IMR-90 (cell line): ENCODE results near the gene MBOAT1. TPM values are rescaled to one million over a fixed set of nuclear protein-coding genes. Genes with fewer than 3 reads are reported as not detected.

ENCODE experiments used
- ATAC-seq: fragments of 200-7000 bp; cut with Tn5 transposase; 2 replicates; pipeline ENCODE4 v1.9.1; 2020; ENCODE audit warnings: low read depth, mild to moderate bottlenecking, moderate library complexity
- BruUV-seq: library from RNA; stranded (reverse); fragments of 400-500 nt; replicated peaks from 2 replicates; lab custom pipeline; 2021; lab: Mats Ljungman, UMichigan
- CTCF ChIA-PET: fragments of 300-600 bp; formaldehyde crosslinking; extraction: SDS; loops from one replicate; lab custom pipeline; 2021; ENCODE audit warnings: antibody characterized with exemption; lab: Yijun Ruan, JAX
- POLR2A ChIA-PET: fragments of 300-600 bp; sonication (Branson Sonifier 250); formaldehyde crosslinking; loops from one replicate; lab custom pipeline; 2022; ENCODE audit warnings: antibody characterized with exemption; ENCODE audit not compliant: unreplicated experiment; lab: Charles Lee
- DNase-seq: peaks from one replicate; pipeline ENCODE4 v3.0.0; 2013
- H2AFZ ChIP-seq: replicated peaks from 2 replicates; pipeline ENCODE3; 2013; ENCODE audit warnings: low read length, mild to moderate bottlenecking; ENCODE audit not compliant: poor library complexity
- H2AK5ac ChIP-seq: 2 replicates; pipeline ENCODE4 v1.6.1; 2013; ENCODE audit warnings: low read depth, low read length, inconsistent platforms
- H2AK9ac ChIP-seq: replicated peaks from 2 replicates; pipeline ENCODE3; 2013; ENCODE audit warnings: mild to moderate bottlenecking, low read depth, low read length, moderate library complexity; ENCODE audit not compliant: poor library complexity
- H2BK120ac ChIP-seq: 2 replicates; pipeline ENCODE4 v1.6.1; 2013; ENCODE audit warnings: low read depth, low read length, inconsistent platforms
- H2BK15ac ChIP-seq: 3 replicates; pipeline ENCODE4 v1.6.1; 2013; ENCODE audit warnings: low read depth, low read length, inconsistent platforms
- H2BK20ac ChIP-seq: 2 replicates; pipeline ENCODE4 v1.6.1; 2013; ENCODE audit warnings: low read depth, mild to moderate bottlenecking, inconsistent platforms, low read length, moderate library complexity
- H2BK5ac ChIP-seq: 2 replicates; pipeline ENCODE4 v1.6.1; 2013; ENCODE audit warnings: mild to moderate bottlenecking, low read depth, low read length, inconsistent platforms; ENCODE audit not compliant: poor library complexity, severe bottlenecking
- H3K14ac ChIP-seq: replicated peaks from 2 replicates; pipeline ENCODE4 v1.6.1; 2013; ENCODE audit warnings: low read depth, low read length, inconsistent platforms
- H3K18ac ChIP-seq: 2 replicates; pipeline ENCODE4 v1.6.1; 2013; ENCODE audit warnings: low read depth, low read length, control low read depth
- H3K23ac ChIP-seq: 2 replicates; pipeline ENCODE4 v1.6.1; 2013; ENCODE audit warnings: low read depth, low read length, inconsistent platforms
- H3K27ac ChIP-seq: 2 replicates; pipeline ENCODE4 v1.5.1; 2013; ENCODE audit warnings: mild to moderate bottlenecking, control low read depth, low read length; ENCODE audit not compliant: insufficient read depth
- H3K27me3 ChIP-seq: 2 replicates; pipeline ENCODE4 v1.6.1; 2013; ENCODE audit warnings: low read length; ENCODE audit not compliant: control insufficient read depth, insufficient read depth
- H3K36me3 ChIP-seq: 2 replicates; pipeline ENCODE4 v1.6.1; 2013; ENCODE audit warnings: low read length, mixed read lengths; ENCODE audit not compliant: control insufficient read depth, insufficient read depth
- H3K4ac ChIP-seq: 2 replicates; pipeline ENCODE4 v1.6.1; 2013; ENCODE audit warnings: low read depth, low read length, inconsistent platforms
- H3K4me1 ChIP-seq: 2 replicates; pipeline ENCODE4 v1.6.1; 2013; ENCODE audit warnings: low read length, mixed read lengths; ENCODE audit not compliant: control insufficient read depth, insufficient read depth
- H3K4me2 ChIP-seq: 2 replicates; pipeline ENCODE4 v1.6.1; 2013; ENCODE audit warnings: low read depth, mild to moderate bottlenecking, control low read depth, low read length, moderate library complexity
- H3K4me3 ChIP-seq: 2 replicates; pipeline ENCODE4 v1.5.1; 2013; ENCODE audit warnings: low read depth, mild to moderate bottlenecking, control low read depth, low read length, moderate library complexity; ENCODE audit not compliant: insufficient read depth
- H3K56ac ChIP-seq: 2 replicates; pipeline ENCODE4 v1.6.1; 2013; ENCODE audit warnings: low read length, inconsistent platforms; ENCODE audit not compliant: insufficient read depth; ENCODE audit errors: extremely low read depth
- H3K79me1 ChIP-seq, 2 experiments: 2 replicates each; pipeline ENCODE4 v1.6.1; 2013; ENCODE audit warnings: low read length in 2 of 2, inconsistent platforms in 1 of 2, low read depth in 1 of 2
- H3K9ac ChIP-seq: 2 replicates; pipeline ENCODE4 v1.6.1; 2013; ENCODE audit warnings: low read depth, low read length, control low read depth
- H3K9me1 ChIP-seq: 2 replicates; pipeline ENCODE4 v1.6.1; 2013; ENCODE audit warnings: low read length, inconsistent platforms; ENCODE audit not compliant: insufficient read depth
- H3K9me3 ChIP-seq: 2 replicates; pipeline ENCODE4 v1.6.1; 2013; ENCODE audit warnings: low read length; ENCODE audit not compliant: control insufficient read depth, insufficient read depth
- H4K20me1 ChIP-seq: 2 replicates; pipeline ENCODE4 v1.6.1; 2013; ENCODE audit warnings: low read length, inconsistent platforms; ENCODE audit not compliant: insufficient read depth
- H4K5ac ChIP-seq: 2 replicates; pipeline ENCODE4 v1.6.1; 2013; ENCODE audit warnings: mild to moderate bottlenecking, low read depth, low read length, control low read depth
- H4K8ac ChIP-seq, 2 experiments: 2 replicates each; pipeline ENCODE4 v1.6.1; 2013; ENCODE audit warnings: low read depth in 2 of 2, low read length in 2 of 2, control low read depth in 1 of 2, inconsistent platforms in 1 of 2
- H4K91ac ChIP-seq: 2 replicates; pipeline ENCODE4 v1.6.1; 2013; ENCODE audit warnings: low read depth, low read length, inconsistent platforms; ENCODE audit not compliant: insufficient read depth
- BHLHE40 ChIP-seq: fragments of 150-350 bp; IDR thresholded peaks from 2 replicates; pipeline ENCODE4 v1.6.1; 2016; ENCODE audit warnings: mild to moderate bottlenecking, low read depth, low read length
- CEBPB ChIP-seq: IDR thresholded peaks from 2 replicates; pipeline ENCODE4 v1.6.1; 2012; ENCODE audit warnings: low read depth, low read length, improper control_type of control experiment
- CHD1 ChIP-seq: IDR thresholded peaks from 2 replicates; pipeline ENCODE4 v1.6.1; 2012; ENCODE audit warnings: low read depth, low read length, improper control_type of control experiment
- CTCF ChIP-seq: conservative IDR thresholded peaks from 2 replicates; pipeline ENCODE4 v1.5.1; 2012; ENCODE audit warnings: mild to moderate bottlenecking, low read depth, low read length, improper control_type of control experiment
- ELK1 ChIP-seq: fragments of 150-350 bp; IDR thresholded peaks from 2 replicates; pipeline ENCODE4 v1.6.1; 2016; ENCODE audit warnings: low read depth, mild to moderate bottlenecking, low read length, moderate library complexity, borderline replicate concordance
- MAFK ChIP-seq: IDR thresholded peaks from 2 replicates; pipeline ENCODE4 v1.6.1; 2012; ENCODE audit warnings: low read depth, low read length, improper control_type of control experiment
- MXI1 ChIP-seq: IDR thresholded peaks from 2 replicates; pipeline ENCODE4 v1.6.1; 2012; ENCODE audit warnings: low read depth, mild to moderate bottlenecking, low read length, moderate library complexity, borderline replicate concordance
- NFE2L2 ChIP-seq: fragments of 150-350 bp; IDR thresholded peaks from 2 replicates; pipeline ENCODE4 v1.6.1; 2016; ENCODE audit warnings: low read depth, mild to moderate bottlenecking, low read length
- POLR2A ChIP-seq: IDR thresholded peaks from 2 replicates; pipeline ENCODE4 v1.6.1; 2012; ENCODE audit warnings: mild to moderate bottlenecking, low read depth, low read length
- RAD21 ChIP-seq: IDR thresholded peaks from 2 replicates; pipeline ENCODE4 v1.6.1; 2012; ENCODE audit warnings: low read length, improper control_type of control experiment
- RFX5 ChIP-seq: IDR thresholded peaks from 2 replicates; pipeline ENCODE4 v1.8.0; 2012; ENCODE audit warnings: low read depth, mild to moderate bottlenecking, low read length, moderate library complexity
- SMC3 ChIP-seq: fragments of 150-350 bp; IDR thresholded peaks from 2 replicates; pipeline ENCODE4 v1.6.1; 2016; ENCODE audit warnings: low read depth, mild to moderate bottlenecking, antibody characterized with exemption, low read length, moderate library complexity
- USF2 ChIP-seq: fragments of 150-350 bp; IDR thresholded peaks from 2 replicates; pipeline ENCODE4 v1.6.1; 2017; ENCODE audit warnings: mild to moderate bottlenecking, antibody characterized with exemption, low read length, low read depth
- WGBS, 2 experiments: methylation state at CpG; one replicate each; pipeline versions ENCODE4 v1.1.5 to v1.1.7; 2013; ENCODE audit warnings: missing lambda C conversion rate in 2 of 2; ENCODE audit not compliant: insufficient read length in 1 of 2; ENCODE audit errors: extremely low coverage in 2 of 2; 5-methylcytosine and 5-hydroxymethylcytosine counted together
- dilution Hi-C: fragments of 300-500 bp; cut with HindIII; formaldehyde crosslinking; loops from one replicate; pipeline ENCODE4 v1.14.3; 2018; ENCODE audit warnings: low sequenced_read_pairs; ENCODE audit not compliant: unreplicated experiment
- in situ Hi-C: fragments of 300-500 bp; cut with MboI; formaldehyde crosslinking; loops from 3 replicates; pipeline ENCODE4 v1.14.3; 2019; ENCODE audit warnings: low sequenced_read_pairs, inconsistent platforms, mixed read lengths
- intact Hi-C: fragments of 100-400 bp; cut with micrococcal nuclease; formaldehyde crosslinking; loops from 2 replicates; pipeline ENCODE4 v1.10.0; 2022
- polyA plus RNA-seq, 3 experiments: library from polyadenylated mRNA; depleted of rRNA; stranded (reverse); fragments of >200 nt; gene quantifications; 2 replicates each; pipeline ENCODE4 v1.2.3, GENCODE V29; 2012; ENCODE audit warnings: low replicate concordance in 1 of 3
- total RNA-seq: library from RNA; depleted of rRNA; stranded (reverse); fragments of >200 nt; gene quantifications from 2 replicates; pipeline ENCODE4 v1.2.3, GENCODE V29; 2012

Gene MBOAT1
- total and polyA plus RNA-seq, 2 of the 4 experiments (the other 2 are of a cell fraction) = 1.6 to 4.7 TPM

- H3K18ac ChIP-seq = no peak overlapping the region
- no peak overlapping the region for H2AK5ac ChIP-seq
- H3K36me3 ChIP-seq = no peaks in the 10 kb centered on the region
- in situ Hi-C loops (no loop called here), intact Hi-C loops (no loop called here), dilution Hi-C loops (no loop called here)
- no peak overlapping the region for H2BK20ac ChIP-seq
- ATAC-seq = no peak
- H3K23ac ChIP-seq = no peak overlapping the region
- H2AK9ac ChIP-seq = no peak overlapping the region
- H4K20me1 ChIP-seq = no peaks in the 10 kb centered on the region
- BruUV-seq = no TSS peak
- no peak overlapping the region for H3K9ac ChIP-seq
- no peak overlapping the region for H2AFZ ChIP-seq
- H4K5ac ChIP-seq = no peak overlapping the region
- ChIA-PET CTCF (interaction anchor here (0.6 to 1.4 kb wide), 2 partner anchors 24 to 1581 kb away, joined by 3 to 5 read pairs; no protein-coding TSS in a partner anchor), POLR2A (no interaction called here)
- H3K4ac ChIP-seq = no peak overlapping the region
- no peaks in the 10 kb centered on the region for H3K9me3 ChIP-seq
- no peak overlapping the region for H3K4me3 ChIP-seq
- no peak overlapping the region for H4K91ac ChIP-seq
- H3K14ac ChIP-seq = no peak overlapping the region
- no peaks in the 10 kb centered on the region for H3K4me1 ChIP-seq
- no peak overlapping the region for H4K8ac ChIP-seq
- H3K56ac ChIP-seq = no peak overlapping the region
- H2BK15ac ChIP-seq = no peak overlapping the region
- no CpG with 5 or more reads among the region's 4 CpGs for WGBS, 2 experiments
- H2BK5ac ChIP-seq = no peak overlapping the region
- no peaks in the 10 kb centered on the region for H3K9me1 ChIP-seq
- no peak overlapping the region for H3K4me2 ChIP-seq
- DNase-seq = no peak
- no peak overlapping the region for H3K27ac ChIP-seq
- H2BK120ac ChIP-seq = no peak overlapping the region
- TF ChIP-seq RFX5 (no peak), ELK1 (no peak), CEBPB (no peak), CHD1 (no peak), MAFK (no peak), RAD21 (no peak), POLR2A (no peak), MXI1 (no peak), USF2 (no peak), BHLHE40 (no peak), CTCF (no peak), SMC3 (no peak), NFE2L2 (no peak)
- no peaks in the 10 kb centered on the region for H3K79me1 ChIP-seq
- H3K27me3 ChIP-seq = no peaks in the 10 kb centered on the region
Observed at GRCh38 chr6:20105838-20106237, 106.4 kb downstream of the MBOAT1 start.
